MCF 10A (cell line): ENCODE measurements around the gene CHRM3. TPM values are rescaled to one million over a fixed set of nuclear protein-coding genes. Genes with fewer than 3 reads are reported as not detected.

Source experiments
- BruUV-seq: library from RNA; stranded (reverse); fragments of 400-500 nt; replicated peaks from 2 replicates; lab custom pipeline; 2021; lab: Mats Ljungman, UMichigan
- CTCF ChIA-PET: fragments of 300-600 bp; sonication (Branson Sonifier 250); formaldehyde crosslinking; extraction: SDS; loops from one replicate; lab custom pipeline; 2021; ENCODE audit warnings: antibody characterized with exemption, inconsistent platforms; lab: Yijun Ruan, JAX
- POLR2A ChIA-PET: fragments of 300-600, 350-650 bp; sonication (Branson Sonifier 250); formaldehyde crosslinking; extraction: SDS; loops from one replicate; lab custom pipeline; 2020; ENCODE audit warnings: antibody characterized with exemption, inconsistent platforms; lab: Yijun Ruan, JAX
- DNase-seq: peaks from one replicate; pipeline ENCODE4 v3.0.0-alpha.2; 2018; ENCODE audit not compliant: unreplicated experiment
- H3K27ac Mint-ChIP-seq: one replicate; pipeline ENCODE4 v1.8.0; 2022; ENCODE audit warnings: mild to moderate bottlenecking, low read depth, mixed read lengths; ENCODE audit not compliant: unreplicated experiment
- H3K27me3 Mint-ChIP-seq: one replicate; pipeline ENCODE4 v1.8.0; 2022; ENCODE audit warnings: mixed read lengths; ENCODE audit not compliant: insufficient read depth, unreplicated experiment
- H3K36me3 Mint-ChIP-seq: one replicate; pipeline ENCODE4 v1.8.0; 2022; ENCODE audit warnings: mild to moderate bottlenecking, moderate library complexity, mixed read lengths; ENCODE audit not compliant: insufficient read depth, unreplicated experiment
- H3K4me1 Mint-ChIP-seq: one replicate; pipeline ENCODE4 v1.8.0; 2022; ENCODE audit warnings: mixed read lengths; ENCODE audit not compliant: insufficient read depth, unreplicated experiment
- H3K4me3 Mint-ChIP-seq: one replicate; pipeline ENCODE4 v1.8.0; 2022; ENCODE audit warnings: mild to moderate bottlenecking, moderate library complexity, mixed read lengths; ENCODE audit not compliant: unreplicated experiment
- H3K9me3 Mint-ChIP-seq: one replicate; pipeline ENCODE4 v1.8.0; 2022; ENCODE audit warnings: mixed read lengths; ENCODE audit not compliant: unreplicated experiment
- intact Hi-C: fragments of 100-400 bp; cut with micrococcal nuclease; formaldehyde crosslinking; loops from 2 replicates; pipeline ENCODE4 v1.14.1; 2022
- total RNA-seq: library from RNA; stranded (reverse); gene quantifications from 2 replicates; pipeline ENCODE4 v1.2.3, GENCODE V29; 2022
- TF ChIP-seq, protein P1 (sequence below): fragments of 200-600 bp; IDR thresholded peaks from one replicate; pipeline ENCODE4 v1.8.0; 2022; ENCODE audit warnings: antibody characterized with exemption, mild to moderate bottlenecking; ENCODE audit not compliant: unreplicated experiment

The CHRM3 gene
- total RNA-seq, 1 experiment from 2014 or later: 0.56 TPM

DNA sequence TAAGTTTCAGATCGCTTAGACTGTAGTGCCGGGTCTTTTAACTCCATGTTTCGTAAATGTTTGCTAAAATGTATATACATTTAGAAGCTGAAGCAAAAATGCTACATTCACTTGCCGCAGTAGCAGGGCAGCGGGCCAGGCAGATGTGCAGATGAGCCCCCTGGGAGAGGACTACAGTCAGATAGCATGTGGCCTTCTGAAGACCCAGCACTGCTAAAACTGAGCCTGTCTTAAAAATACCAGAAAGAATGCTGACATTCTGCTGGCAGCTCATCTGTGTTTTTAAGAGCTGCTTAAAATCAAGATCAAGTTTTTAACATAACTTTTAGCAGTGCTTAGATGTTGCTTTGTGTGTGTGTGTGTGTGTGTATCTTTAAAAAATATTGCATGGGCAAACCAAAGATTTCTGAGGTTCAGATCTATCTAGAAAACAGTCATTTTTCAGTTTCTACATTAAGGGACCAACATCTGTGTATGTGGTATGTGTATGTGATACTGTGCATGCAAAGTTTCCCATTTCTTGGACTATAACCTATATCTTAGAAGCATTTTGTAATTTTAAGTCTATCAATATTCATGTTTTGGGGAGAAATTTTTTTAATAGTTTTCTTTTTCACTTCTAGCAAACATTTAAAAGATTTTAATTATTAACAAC is 31.7 kb downstream of the CHRM3 start:
- Mint-ChIP-seq H3K27ac (no peak overlapping the region), H3K4me1 (no peaks in the 10 kb centered on the region), H3K27me3 (no peaks in the 10 kb centered on the region), H3K9me3 (no peaks in the 10 kb centered on the region), H3K36me3 (no peaks in the 10 kb centered on the region), H3K4me3 (no peak overlapping the region)
- intact Hi-C loops: no loop called here
- TF ChIP-seq, protein P1, sequence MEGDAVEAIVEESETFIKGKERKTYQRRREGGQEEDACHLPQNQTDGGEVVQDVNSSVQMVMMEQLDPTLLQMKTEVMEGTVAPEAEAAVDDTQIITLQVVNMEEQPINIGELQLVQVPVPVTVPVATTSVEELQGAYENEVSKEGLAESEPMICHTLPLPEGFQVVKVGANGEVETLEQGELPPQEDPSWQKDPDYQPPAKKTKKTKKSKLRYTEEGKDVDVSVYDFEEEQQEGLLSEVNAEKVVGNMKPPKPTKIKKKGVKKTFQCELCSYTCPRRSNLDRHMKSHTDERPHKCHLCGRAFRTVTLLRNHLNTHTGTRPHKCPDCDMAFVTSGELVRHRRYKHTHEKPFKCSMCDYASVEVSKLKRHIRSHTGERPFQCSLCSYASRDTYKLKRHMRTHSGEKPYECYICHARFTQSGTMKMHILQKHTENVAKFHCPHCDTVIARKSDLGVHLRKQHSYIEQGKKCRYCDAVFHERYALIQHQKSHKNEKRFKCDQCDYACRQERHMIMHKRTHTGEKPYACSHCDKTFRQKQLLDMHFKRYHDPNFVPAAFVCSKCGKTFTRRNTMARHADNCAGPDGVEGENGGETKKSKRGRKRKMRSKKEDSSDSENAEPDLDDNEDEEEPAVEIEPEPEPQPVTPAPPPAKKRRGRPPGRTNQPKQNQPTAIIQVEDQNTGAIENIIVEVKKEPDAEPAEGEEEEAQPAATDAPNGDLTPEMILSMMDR: no peak
- DNase-seq: no peak
- POLR2A ChIA-PET: interaction anchor here (0.6 to 1.0 kb wide), 2 partner anchors 520 to 1097 kb away, joined by 3 read pairs; no protein-coding TSS in a partner anchor
- CTCF ChIA-PET: interaction anchor here (0.6 to 2.3 kb wide), 2 partner anchors 12 to 474 kb away, joined by 3 to 14 read pairs; no protein-coding TSS in a partner anchor
- BruUV-seq: no TSS peak

DNA sequence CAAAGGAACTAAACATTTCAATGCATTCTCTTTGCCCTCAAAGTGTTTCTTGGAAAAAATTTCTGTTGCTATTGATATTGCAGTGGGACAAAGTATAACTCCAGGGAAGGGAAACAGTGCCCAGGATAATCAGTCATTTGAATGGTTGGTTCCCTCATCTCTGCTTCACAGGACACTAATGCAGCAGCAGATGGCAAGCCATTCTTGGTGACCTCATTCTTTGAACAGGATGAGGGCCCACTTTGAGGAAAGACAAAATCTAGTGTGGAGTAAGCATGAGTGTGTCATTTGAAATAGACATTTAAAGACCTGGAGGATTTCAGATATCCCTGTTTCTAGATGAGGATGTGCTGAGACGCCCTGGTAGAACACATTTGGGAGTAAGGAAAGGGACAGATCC is 32.3 kb downstream of the CHRM3 start:
- Mint-ChIP-seq H3K9me3 (no peaks in the 10 kb centered on the region), H3K27me3 (no peaks in the 10 kb centered on the region), H3K36me3 (no peaks in the 10 kb centered on the region), H3K27ac (no peak overlapping the region), H3K4me3 (no peak overlapping the region), H3K4me1 (no peaks in the 10 kb centered on the region)
- TF ChIP-seq, protein P1: no peak
- intact Hi-C loops: no loop called here
- POLR2A ChIA-PET: interaction anchor here (1.0 kb wide), 1 partner anchor 519 kb away, joined by 3 read pairs; no protein-coding TSS in a partner anchor
- no TSS peak for BruUV-seq
- no peak for DNase-seq
- CTCF ChIA-PET: no interaction called here

DNA sequence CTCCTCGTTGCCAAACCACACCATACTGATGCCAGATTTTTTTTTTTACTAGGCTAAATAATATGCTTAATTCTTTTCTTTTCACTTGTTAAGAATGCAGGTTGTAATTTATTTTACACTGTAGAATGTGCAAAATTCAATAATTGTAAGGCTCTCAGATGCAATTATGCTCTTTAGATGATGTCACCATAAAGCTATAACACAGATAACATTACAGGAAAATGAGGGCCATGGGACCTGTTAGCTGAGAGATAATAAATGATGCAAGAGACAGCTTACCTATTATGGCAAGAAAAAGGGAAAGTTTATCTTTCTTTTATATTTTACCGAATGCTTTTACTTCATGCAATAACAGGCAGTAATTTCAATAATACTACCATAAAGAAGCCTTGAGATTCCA is 35.4 kb downstream of the CHRM3 start:
- H3K4me1 Mint-ChIP-seq: no peaks in the 10 kb centered on the region
- H3K4me3 Mint-ChIP-seq: no peak overlapping the region
- no peak for DNase-seq
- no peaks in the 10 kb centered on the region for H3K36me3 Mint-ChIP-seq
- ChIA-PET POLR2A (no interaction called here), CTCF (interaction anchor here (0.6 to 1.6 kb wide), 2 partner anchors 15 to 800 kb away, joined by 5 read pairs; no protein-coding TSS in a partner anchor)
- H3K27ac Mint-ChIP-seq: no peak overlapping the region
- TF ChIP-seq, protein P1: no peak
- no peaks in the 10 kb centered on the region for H3K9me3 Mint-ChIP-seq
- intact Hi-C loops: no loop called here
- no peaks in the 10 kb centered on the region for H3K27me3 Mint-ChIP-seq
- BruUV-seq: no TSS peak

DNA sequence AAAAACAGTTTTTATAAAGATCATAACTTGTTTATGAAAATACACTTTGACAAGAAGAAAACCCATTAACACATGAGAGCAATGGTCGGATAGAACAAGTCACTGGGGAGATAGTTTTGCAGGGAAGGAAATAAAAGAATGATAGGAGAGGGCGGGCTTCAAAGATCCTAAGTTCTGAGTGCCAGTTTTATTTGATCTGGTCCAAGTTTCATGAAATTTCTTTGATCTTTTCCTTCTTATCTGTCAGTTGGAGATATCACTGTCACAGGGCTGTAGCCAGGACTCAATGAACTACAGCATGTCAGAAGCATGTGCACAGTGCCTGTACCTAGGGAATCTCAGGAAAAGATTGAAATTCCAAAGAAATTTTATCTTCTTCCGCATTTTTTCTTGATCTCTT is 36.5 kb downstream of the CHRM3 start:
- no TSS peak for BruUV-seq
- POLR2A ChIA-PET: no interaction called here
- intact Hi-C loops: no loop called here

More for the DNA sequence above, 36.5 kb downstream of the CHRM3 start:
- Mint-ChIP-seq H3K27me3 (no peaks in the 10 kb centered on the region), H3K4me1 (no peaks in the 10 kb centered on the region), H3K27ac (no peak overlapping the region), H3K4me3 (no peak overlapping the region), H3K9me3 (peaks cover 7% of the 10 kb centered on the region), H3K36me3 (no peaks in the 10 kb centered on the region)
- TF ChIP-seq, protein P1: no peak
- CTCF ChIA-PET: interaction anchor here (0.6 to 1.6 kb wide), 3 partner anchors 9 to 482 kb away, joined by 3 to 5 read pairs (median 3); no protein-coding TSS in a partner anchor
- DNase-seq: no peak
